GM12872 (cell line): ENCODE measurements around the gene DAPK1.

ENCODE experiments used
- CTCF ChIP-seq: IDR thresholded peaks from 3 replicates; pipeline ENCODE4 v1.5.1; 2011; ENCODE audit warnings: low read depth, mild to moderate bottlenecking, low read length, moderate library complexity; ENCODE audit not compliant: insufficient read depth

DAPK1 gene

GRCh38 chr9:87556821-87557220, 59.2 kb downstream of the DAPK1 start:
- TF ChIP-seq CTCF: no peak

GRCh38 chr9:87557996-87558395, 60.3 kb downstream of the DAPK1 start:
- TF ChIP-seq CTCF: no peak

- TF ChIP-seq CTCF: no peak
These were observed 61.0 kb downstream of the DAPK1 start for GRCh38 chr9:87558606-87559190.

- no peak for TF ChIP-seq CTCF
These were observed 64.4 kb downstream of the DAPK1 start for GRCh38 chr9:87562062-87562461.

GRCh38 chr9:87562530-87563170, 65.0 kb downstream of the DAPK1 start:
- TF ChIP-seq CTCF: no peak

GRCh38 chr9:87564111-87564510, 66.4 kb downstream of the DAPK1 start:
- TF ChIP-seq CTCF: no peak

- no peak for TF ChIP-seq CTCF
These were observed 67.1 kb downstream of the DAPK1 start for GRCh38 chr9:87564791-87565241.
